H1 (cell line): Measurements from ENCODE around the gene BIN2. TPM values are rescaled to one million over a fixed set of nuclear protein-coding genes. Genes with fewer than 3 reads are reported as not detected.

Experiments
- CTCF ChIA-PET: fragments of 300-600 bp; sonication (Branson Sonifier 250); formaldehyde crosslinking; loops from one replicate; lab custom pipeline; 2021; ENCODE audit not compliant: partially characterized antibody; lab: Charles Lee
- POLR2A ChIA-PET: fragments of 300-600 bp; sonication (Branson Sonifier 250); formaldehyde crosslinking; loops from one replicate; lab custom pipeline; 2021; ENCODE audit warnings: inconsistent platforms; ENCODE audit not compliant: partially characterized antibody; lab: Charles Lee
- DNase-seq, 2 experiments: peaks; one replicate each; pipeline versions ENCODE4 v3.0.0 to v3.0.0-alpha.2; 2010 to 2022; ENCODE audit warnings: low spot score in 2 of 2, low read depth in 1 of 2, mixed read lengths in 1 of 2
- FAIRE-seq: peaks from 2 replicates; lab custom pipeline; 2011; peaks lifted over from hg19 to GRCh38; lab: Jason Lieb, UNC
- H2AFZ ChIP-seq: 2 replicates; pipeline ENCODE4 v1.8.1; 2012; ENCODE audit warnings: low read length, inconsistent platforms
- H2AK5ac ChIP-seq: 2 replicates; pipeline ENCODE4 v1.6.1; 2013; ENCODE audit warnings: low read depth, low read length
- H2BK120ac ChIP-seq: replicated peaks from 2 replicates; pipeline ENCODE3; 2013; ENCODE audit warnings: low read depth, low read length, inconsistent platforms
- H2BK12ac ChIP-seq: 2 replicates; pipeline ENCODE4 v1.6.1; 2013; ENCODE audit warnings: low read depth, low read length
- H2BK15ac ChIP-seq: 2 replicates; pipeline ENCODE4 v1.6.1; 2013; ENCODE audit warnings: low read length
- H2BK20ac ChIP-seq: 2 replicates; pipeline ENCODE4 v1.6.1; 2013; ENCODE audit warnings: low read length
- H2BK5ac ChIP-seq: 2 replicates; pipeline ENCODE4 v1.6.1; 2013; ENCODE audit warnings: low read depth, low read length
- H3K14ac ChIP-seq: 2 replicates; pipeline ENCODE4 v1.6.1; 2013; ENCODE audit warnings: inconsistent platforms; ENCODE audit not compliant: insufficient read length
- H3K18ac ChIP-seq: 2 replicates; pipeline ENCODE4 v1.6.1; 2013; ENCODE audit warnings: low read length; ENCODE audit errors: extremely low read depth
- H3K23ac ChIP-seq: 2 replicates; pipeline ENCODE4 v1.6.1; 2013; ENCODE audit warnings: inconsistent platforms; ENCODE audit not compliant: insufficient read length
- H3K23me2 ChIP-seq: 2 replicates; pipeline ENCODE4 v1.6.1; 2013; ENCODE audit warnings: low read depth, low read length
- H3K27ac ChIP-seq: 2 replicates; pipeline ENCODE4 v1.6.1; 2011; ENCODE audit warnings: low read depth, low read length, inconsistent platforms
- H3K27me3 ChIP-seq, 4 experiments: replicated peaks in 1 of 4; 1 replicate in 1 of 4; 2 replicates in 3 of 4; pipeline versions ENCODE4 v1.6.1 to v1.8.1; 2011 to 2013; ENCODE audit warnings: low read length in 3 of 4, mild to moderate bottlenecking in 3 of 4, inconsistent platforms in 2 of 4, mixed read lengths in 2 of 4, moderate library complexity in 1 of 4; ENCODE audit not compliant: control insufficient read depth in 3 of 4, insufficient read depth in 3 of 4; ENCODE audit errors: extremely low read depth in 1 of 4
- H3K36me3 ChIP-seq, 4 experiments: 2 replicates each; pipeline versions ENCODE4 v1.6.1 to v1.8.1; 2011 to 2013; ENCODE audit warnings: mild to moderate bottlenecking in 4 of 4, low read length in 3 of 4, moderate library complexity in 2 of 4, control low read depth in 1 of 4, inconsistent platforms in 1 of 4; ENCODE audit not compliant: insufficient read depth in 4 of 4, control insufficient read depth in 2 of 4
- H3K4ac ChIP-seq: replicated peaks from 2 replicates; pipeline ENCODE3; 2013; ENCODE audit warnings: low read length, low read depth, mixed read lengths, inconsistent platforms; ENCODE audit not compliant: insufficient read length
- H3K4me1 ChIP-seq, 4 experiments: replicated peaks in 1 of 4; 1 replicate in 1 of 4; 2 replicates in 3 of 4; pipeline versions ENCODE4 v1.6.1 to v1.8.1; 2011 to 2013; ENCODE audit warnings: low read length in 3 of 4, inconsistent platforms in 2 of 4, mixed read lengths in 1 of 4; ENCODE audit not compliant: insufficient read depth in 4 of 4, control insufficient read depth in 3 of 4
- H3K4me2 ChIP-seq, 2 experiments: 2 replicates each; pipeline versions ENCODE4 v1.6.1 to v1.8.1; 2011 to 2013; ENCODE audit warnings: low read depth in 2 of 2, low read length in 2 of 2, control low read depth in 1 of 2, inconsistent platforms in 1 of 2, mild to moderate bottlenecking in 1 of 2; ENCODE audit not compliant: insufficient read depth in 1 of 2
- H3K4me3 ChIP-seq, 4 experiments: fragments of 200-600, 300-600 bp in 1 of 4; sonication (generic), shearing (Covaris generic), sonication (Bioruptor Twin) in 1 of 4; 2 replicates each; pipeline versions ENCODE4 v1.5.1 to v1.8.1; 2011 to 2016; ENCODE audit warnings: low read length in 4 of 4, low read depth in 3 of 4, control low read depth in 2 of 4, inconsistent platforms in 2 of 4, mild to moderate bottlenecking in 2 of 4, mixed read lengths in 1 of 4, moderate library complexity in 1 of 4; ENCODE audit not compliant: insufficient read depth in 2 of 4; ENCODE audit errors: extremely low read depth in 1 of 4
- H3K56ac ChIP-seq: replicated peaks from 2 replicates; pipeline ENCODE3; 2013; ENCODE audit warnings: low read depth, mild to moderate bottlenecking, mixed read lengths, low read length, inconsistent platforms; ENCODE audit not compliant: insufficient read length
- H3K79me1 ChIP-seq: 2 replicates; pipeline ENCODE4 v1.6.1; 2013; ENCODE audit warnings: low read depth, low read length, control low read depth
- H3K79me2 ChIP-seq, 2 experiments: 2 replicates each; pipeline versions ENCODE4 v1.6.1 to v1.8.1; 2012 to 2013; ENCODE audit warnings: low read length in 2 of 2, mild to moderate bottlenecking in 2 of 2, inconsistent platforms in 1 of 2; ENCODE audit not compliant: insufficient read depth in 2 of 2, control insufficient read depth in 1 of 2
- H3K9ac ChIP-seq, 4 experiments: replicated peaks in 1 of 4; 1 replicate in 1 of 4; 2 replicates in 3 of 4; pipeline versions ENCODE4 v1.6.1 to v1.8.1; 2011 to 2013; ENCODE audit warnings: low read depth in 3 of 4, low read length in 3 of 4, control low read depth in 2 of 4, mild to moderate bottlenecking in 2 of 4, moderate library complexity in 2 of 4, inconsistent platforms in 1 of 4; ENCODE audit errors: extremely low read depth in 1 of 4
- H3K9me3 ChIP-seq, 2 experiments: 2 replicates each; pipeline versions ENCODE4 v1.6.1 to v1.8.1; 2012 to 2013; ENCODE audit warnings: mild to moderate bottlenecking in 2 of 2, moderate library complexity in 2 of 2, control low read depth in 1 of 2, inconsistent platforms in 1 of 2, low read depth in 1 of 2, low read length in 1 of 2, mixed read lengths in 1 of 2; ENCODE audit not compliant: insufficient read depth in 2 of 2
- H4K20me1 ChIP-seq, 2 experiments: replicated peaks in 1 of 2; 2 replicates each; pipeline versions ENCODE3 to v1.8.1; 2011 to 2013; ENCODE audit warnings: inconsistent platforms in 2 of 2, low read length in 2 of 2, mild to moderate bottlenecking in 1 of 2; ENCODE audit not compliant: insufficient read depth in 2 of 2, control insufficient read depth in 1 of 2
- H4K5ac ChIP-seq: 2 replicates; pipeline ENCODE4 v1.6.1; 2013; ENCODE audit warnings: low read length, low read depth, mixed read lengths, inconsistent platforms; ENCODE audit not compliant: insufficient read length
- H4K8ac ChIP-seq: 2 replicates; pipeline ENCODE4 v1.8.0; 2013; ENCODE audit warnings: mild to moderate bottlenecking, moderate library complexity, low read length, inconsistent platforms; ENCODE audit not compliant: insufficient read depth; ENCODE audit errors: extremely low read depth
- H4K91ac ChIP-seq: replicated peaks from 2 replicates; pipeline ENCODE3; 2013; ENCODE audit warnings: low read length, mixed read lengths, inconsistent platforms; ENCODE audit not compliant: insufficient read length
- BACH1 ChIP-seq: IDR thresholded peaks from 2 replicates; pipeline ENCODE4 v1.6.1; 2012; ENCODE audit warnings: low read length, improper control_type of control experiment
- E2F6 ChIP-seq: IDR thresholded peaks from 2 replicates; pipeline ENCODE4 v1.6.1; 2012; ENCODE audit warnings: inconsistent platforms
- EGR1 ChIP-seq: IDR thresholded peaks from 2 replicates; pipeline ENCODE4 v1.6.1; 2011; ENCODE audit warnings: low read depth, low read length, borderline replicate concordance
- EP300 ChIP-seq, 2 experiments: IDR thresholded peaks; 1 replicate in 1 of 2; 2 replicates in 1 of 2; pipeline ENCODE4 v1.6.1; 2011 to 2012; ENCODE audit warnings: low read depth in 2 of 2, low read length in 2 of 2, mild to moderate bottlenecking in 2 of 2, borderline replicate concordance in 1 of 2, inconsistent platforms in 1 of 2, moderate library complexity in 1 of 2
- SIRT6 ChIP-seq: IDR thresholded peaks from one replicate; pipeline ENCODE4 v1.7.1; 2012; ENCODE audit warnings: low read length, inconsistent platforms
- SRF ChIP-seq: IDR thresholded peaks from 2 replicates; pipeline ENCODE4 v1.6.1; 2011; ENCODE audit warnings: mild to moderate bottlenecking, low read depth, low read length, moderate library complexity
- TAF1 ChIP-seq: IDR thresholded peaks from 2 replicates; pipeline ENCODE4 v1.6.1; 2011; ENCODE audit warnings: mild to moderate bottlenecking, low read depth, low read length
- YY1 ChIP-seq: IDR thresholded peaks from 2 replicates; pipeline ENCODE4 v1.6.1; 2011; ENCODE audit warnings: low read depth, mild to moderate bottlenecking, low read length
- ZNF274 ChIP-seq: IDR thresholded peaks from 2 replicates; pipeline ENCODE4 v1.7.0; 2012; ENCODE audit warnings: low read length, borderline replicate concordance; ENCODE audit errors: extremely low read depth
- WGBS, 2 experiments: shearing (Covaris generic) in 1 of 2; methylation state at CpG; one replicate each; pipeline versions ENCODE4 v1.1.6 to v1.1.7; 2013 to 2015; ENCODE audit warnings: low lambda C conversion rate in 2 of 2, mixed read lengths in 2 of 2, inconsistent platforms in 1 of 2, low coverage in 1 of 2, missing lambda C conversion rate in 1 of 2; ENCODE audit not compliant: insufficient replicate concordance in 2 of 2, insufficient coverage in 1 of 2, insufficient read length in 1 of 2; ENCODE audit errors: extremely low coverage in 1 of 2, missing lambda C conversion rate in 1 of 2; 5-methylcytosine and 5-hydroxymethylcytosine counted together
- polyA plus RNA-seq, 7 experiments: library from polyadenylated mRNA; depleted of rRNA in 3 of 7; stranded (reverse) in 5 of 7; unstranded in 2 of 7; fragments of >200 nt in 5 of 7; fragments of 200-250 nt in 2 of 7; gene quantifications; 1 replicate in 5 of 7; 2 replicates in 1 of 7; 4 replicates in 1 of 7; pipeline versions ENCODE4 v1.2.1 to v1.2.3, GENCODE V29; 2011 to 2013; ENCODE audit warnings: missing spikeins in 2 of 7, mixed read lengths in 2 of 7
- total RNA-seq: library from RNA; stranded (reverse); fragmentation: NEBNext Ultra II Directional; extraction: Animal tissue kit (Norgen Biotek cat#: 25700); gene quantifications from 2 replicates; pipeline ENCODE4 v1.2.1, GENCODE V29; 2021

BIN2 gene
- total and polyA plus RNA-seq, 2 of the 8 experiments (the other 6 are each of a cell fraction or from before 2014, with no cell fraction given): not detected

- no peak overlapping the region for H3K27ac ChIP-seq
- WGBS, 2 experiments: 81% methylated on average over 2 of the region's 2 CpGs; no CpG with 5 or more reads in 1 of the 2 experiments
- H3K79me1 ChIP-seq: no peaks in the 10 kb centered on the region
- no peaks in the 10 kb centered on the region for H3K27me3 ChIP-seq
- H3K9me3 ChIP-seq: no peaks in the 10 kb centered on the region
- H3K14ac ChIP-seq: no peak overlapping the region
- no peak overlapping the region for H3K18ac ChIP-seq
- no peak overlapping the region for H2BK120ac ChIP-seq
- POLR2A ChIA-PET: interaction anchor here (1.1 to 1.4 kb wide), 3 partner anchors 8 to 12 kb away, joined by 3 to 4 read pairs (median 4); no protein-coding TSS in a partner anchor
- no peak overlapping the region for H4K91ac ChIP-seq
- H4K20me1 ChIP-seq: no peaks in the 10 kb centered on the region
- no peak overlapping the region for H3K4ac ChIP-seq
- no peak overlapping the region for H3K56ac ChIP-seq
- H2BK15ac ChIP-seq: no peak overlapping the region
- no peak for DNase-seq
- H3K23ac ChIP-seq: no peak overlapping the region
- H2AFZ ChIP-seq: no peak overlapping the region
- no peak overlapping the region for H2AK5ac ChIP-seq
- H2BK20ac ChIP-seq: no peak overlapping the region
- no peak overlapping the region for H3K4me2 ChIP-seq
- no peaks in the 10 kb centered on the region for H3K79me2 ChIP-seq
- no peak for TF ChIP-seq E2F6
- no peak for TF ChIP-seq TAF1
- TF ChIP-seq YY1: no peak
- no peak for TF ChIP-seq SIRT6
- no peak for TF ChIP-seq EP300 (IDR thresholded peaks at IDR 0.05; ENCODE audit: borderline replicate concordance in 1 of 2, low read depth in 2 of 2, low read length in 2 of 2)
- TF ChIP-seq ZNF274: no peak
- TF ChIP-seq EGR1: no peak
- no peak for TF ChIP-seq BACH1
- TF ChIP-seq SRF: no peak
- TF ChIP-seq, all 59 proteins: peak for 0
- Histone ChIP-seq H3K4me1 (no peaks in the 10 kb centered on the region; a peak in 1 of 7 replicates), H4K5ac (no peak overlapping the region), H3K4me3 (no peak overlapping the region; a peak in 1 of 8 replicates), H2BK12ac (no peak overlapping the region), H3K9ac (no peak overlapping the region), H2BK5ac (no peak overlapping the region), H3K36me3 (peaks cover 0 to 17% (median 3%) of the 10 kb centered on the region in 4 experiments; a peak in 4 of 8 replicates), H4K8ac (no peak overlapping the region), H3K23me2 (no peaks in the 10 kb centered on the region)
- FAIRE-seq: no peak
- CTCF ChIA-PET: interaction anchor here (0.6 to 4.4 kb wide), 6 partner anchors 10 to 97 kb away, joined by 3 to 44 read pairs (median 4); no protein-coding TSS in a partner anchor
Observed at GRCh38 chr12:51360315-51360714, 36.3 kb upstream of the BIN2 start.
